K562 (cell line): ENCODE results near the gene AP3S1. TPM values are rescaled to one million over a fixed set of nuclear protein-coding genes. Genes with fewer than 3 reads are reported as not detected.
A peak's percentile ranks its signal among the peaks of the same experiment; 100 is the strongest.

Source experiments
- CBX5 ChIP-seq: IDR thresholded peaks from 2 replicates; pipeline ENCODE4 v1.6.1; 2014; ENCODE audit warnings: low read depth, borderline replicate concordance
- DMBX1 ChIP-seq: fragments of 250-450 bp; sonication (Bioruptor Pico); IDR thresholded peaks from 2 replicates; pipeline ENCODE4 v1.8.0; 2022; ENCODE audit warnings: inconsistent platforms, mild to moderate bottlenecking, moderate library complexity, borderline replicate concordance
- HOXB6 ChIP-seq: fragments of 250-450 bp; sonication (Bioruptor Pico); IDR thresholded peaks from 2 replicates; pipeline ENCODE4 v1.5.1; 2022; ENCODE audit warnings: mild to moderate bottlenecking, borderline replicate concordance
- KLF1 ChIP-seq: fragments of 450-650 bp; IDR thresholded peaks from 2 replicates; pipeline ENCODE4 v1.6.1; 2016; ENCODE audit warnings: missing genetic modification characterization, missing compliant biosample characterization
- POLR2AphosphoS2 ChIP-seq: IDR thresholded peaks from 2 replicates; pipeline ENCODE4 v1.6.1; 2012; ENCODE audit warnings: low read length, improper control_type of control experiment
- POLR2G ChIP-seq: fragments of 200-400 bp; formaldehyde crosslinking; IDR thresholded peaks from 2 replicates; pipeline ENCODE4 v1.6.1; 2017; ENCODE audit warnings: low read depth, mild to moderate bottlenecking, antibody characterized with exemption, low read length, moderate library complexity
- PPARD ChIP-seq: fragments of 250-450 bp; sonication (Bioruptor Pico); IDR thresholded peaks from 2 replicates; pipeline ENCODE4 v1.8.0; 2022; ENCODE audit warnings: inconsistent platforms, mild to moderate bottlenecking, moderate library complexity
- PRMT5 ChIP-seq: sonication (generic); formaldehyde crosslinking; IDR thresholded peaks from 2 replicates; pipeline ENCODE4 v1.5.0; 2020; ENCODE audit warnings: missing genetic modification reagents
- SNIP1 ChIP-seq: fragments of 450-650 bp; IDR thresholded peaks from 2 replicates; pipeline ENCODE4 v1.7.1; 2017; ENCODE audit warnings: low read depth, mild to moderate bottlenecking
- SRF ChIP-seq, 2 experiments: fragments of 250-450, 450-650 bp in 1 of 2; sonication (Bioruptor Pico) in 1 of 2; sonication (generic) in 1 of 2; formaldehyde crosslinking; IDR thresholded peaks; 2 replicates each; pipeline versions ENCODE4 v1.5.0 to v1.5.1; 2020 to 2022; ENCODE audit warnings: mild to moderate bottlenecking in 1 of 2, missing genetic modification reagents in 1 of 2
- TBL1XR1 ChIP-seq, 2 experiments: IDR thresholded peaks; 2 replicates each; pipeline ENCODE4 v1.6.1; 2012; ENCODE audit warnings: improper control_type of control experiment in 2 of 2, low read length in 2 of 2, mild to moderate bottlenecking in 1 of 2
- ZKSCAN3 ChIP-seq: fragments of 250-450 bp; sonication (Bioruptor Pico); IDR thresholded peaks from 2 replicates; pipeline ENCODE4 v1.4.0; 2020
- ZNF175 ChIP-seq: fragments of 200-800 bp; sonication (Bioruptor generic); IDR thresholded peaks from 2 replicates; pipeline ENCODE4 v1.6.1; 2016; ENCODE audit warnings: low read depth, mild to moderate bottlenecking, missing genetic modification characterization, missing compliant biosample characterization
- ZNF347 ChIP-seq: fragments of 450-650 bp; formaldehyde crosslinking; IDR thresholded peaks from 2 replicates; pipeline ENCODE4 v1.4.0; 2020; ENCODE audit warnings: low read depth, mild to moderate bottlenecking, moderate library complexity
- ZNF408 ChIP-seq: fragments of 250-450 bp; sonication (Bioruptor Pico); IDR thresholded peaks from 2 replicates; pipeline ENCODE4 v1.4.0; 2020; ENCODE audit warnings: low read depth, mild to moderate bottlenecking, moderate library complexity
- ZNF57 ChIP-seq: fragments of 450-650 bp; formaldehyde crosslinking; IDR thresholded peaks from 2 replicates; pipeline ENCODE4 v1.4.0; 2020; ENCODE audit warnings: mild to moderate bottlenecking, moderate library complexity
- polyA plus RNA-seq, 8 experiments: library from polyadenylated mRNA; depleted of rRNA in 4 of 8; stranded (reverse) in 5 of 8; unstranded in 3 of 8; fragments of >200 nt; fragmentation: Nextera tagmentation in 2 of 8; fragmentation: Illumina TruSeq in 1 of 8; extraction: Ambion mirVana in 2 of 8; extraction: Trizol in 1 of 8; gene quantifications; 2 replicates each; pipeline versions ENCODE4 v1.2.1 to v1.2.3, GENCODE V29; 2011 to 2014; ENCODE audit warnings: inconsistent platforms in 1 of 8, missing spikeins in 1 of 8
- total RNA-seq, 7 experiments: library from RNA; depleted of rRNA in 6 of 7; stranded (reverse); fragments of >200 nt in 6 of 7; fragmentation: Illumina TruSeq in 2 of 7; extraction: Trizol in 2 of 7; gene quantifications; 2 replicates each; pipeline versions ENCODE4 v1.2.1 to v1.2.3, GENCODE V29; 2011 to 2021; ENCODE audit warnings: low replicate concordance in 1 of 7
- TF ChIP-seq, protein P1 (sequence below): sonication (generic); formaldehyde crosslinking; IDR thresholded peaks from 2 replicates; pipeline ENCODE4 v1.8.0; 2022; ENCODE audit warnings: missing genetic modification reagents, mild to moderate bottlenecking, borderline replicate concordance
- TF ChIP-seq, protein P2 (sequence below): sonication (generic); formaldehyde crosslinking; IDR thresholded peaks from 2 replicates; pipeline ENCODE4 v1.8.0; 2023; ENCODE audit warnings: mild to moderate bottlenecking, missing genetic modification reagents
- TF ChIP-seq, protein P3 (sequence below): fragments of 450-650 bp; IDR thresholded peaks from 2 replicates; pipeline ENCODE4 v1.6.1; 2016; ENCODE audit warnings: borderline replicate concordance
- TF ChIP-seq, protein P4 (sequence below): sonication (generic); formaldehyde crosslinking; IDR thresholded peaks from 2 replicates; pipeline ENCODE4 v1.8.0; 2022; ENCODE audit warnings: missing genetic modification reagents, mild to moderate bottlenecking, moderate library complexity, borderline replicate concordance
- TF ChIP-seq, protein P5 (sequence below): sonication (generic); IDR thresholded peaks from 2 replicates; pipeline ENCODE4 v1.6.1; 2016

The AP3S1 gene
- total and polyA plus RNA-seq, 9 of the 15 experiments (the other 6 are each of a cell fraction or from before 2014, with no cell fraction given) = 46.1 to 106 (median 67.3) TPM

GRCh38 chr5:115841382-115842088, at the start of gene AP3S1, which contains the start of gene ATG12 (continued):
- no peak for TF ChIP-seq PRMT5 (CRISPR knock-in tag)
- no peak for TF ChIP-seq ZKSCAN3 (CRISPR knock-in tag)
- TF ChIP-seq, protein P1, sequence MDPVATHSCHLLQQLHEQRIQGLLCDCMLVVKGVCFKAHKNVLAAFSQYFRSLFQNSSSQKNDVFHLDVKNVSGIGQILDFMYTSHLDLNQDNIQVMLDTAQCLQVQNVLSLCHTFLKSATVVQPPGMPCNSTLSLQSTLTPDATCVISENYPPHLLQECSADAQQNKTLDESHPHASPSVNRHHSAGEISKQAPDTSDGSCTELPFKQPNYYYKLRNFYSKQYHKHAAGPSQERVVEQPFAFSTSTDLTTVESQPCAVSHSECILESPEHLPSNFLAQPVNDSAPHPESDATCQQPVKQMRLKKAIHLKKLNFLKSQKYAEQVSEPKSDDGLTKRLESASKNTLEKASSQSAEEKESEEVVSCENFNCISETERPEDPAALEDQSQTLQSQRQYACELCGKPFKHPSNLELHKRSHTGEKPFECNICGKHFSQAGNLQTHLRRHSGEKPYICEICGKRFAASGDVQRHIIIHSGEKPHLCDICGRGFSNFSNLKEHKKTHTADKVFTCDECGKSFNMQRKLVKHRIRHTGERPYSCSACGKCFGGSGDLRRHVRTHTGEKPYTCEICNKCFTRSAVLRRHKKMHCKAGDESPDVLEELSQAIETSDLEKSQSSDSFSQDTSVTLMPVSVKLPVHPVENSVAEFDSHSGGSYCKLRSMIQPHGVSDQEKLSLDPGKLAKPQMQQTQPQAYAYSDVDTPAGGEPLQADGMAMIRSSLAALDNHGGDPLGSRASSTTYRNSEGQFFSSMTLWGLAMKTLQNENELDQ (CRISPR knock-in tag) = no peak
- TF ChIP-seq TBL1XR1 (IDR thresholded peaks at IDR 0.05; ENCODE audit: low read length in 2 of 2) = no peak
- TF ChIP-seq, protein P2, sequence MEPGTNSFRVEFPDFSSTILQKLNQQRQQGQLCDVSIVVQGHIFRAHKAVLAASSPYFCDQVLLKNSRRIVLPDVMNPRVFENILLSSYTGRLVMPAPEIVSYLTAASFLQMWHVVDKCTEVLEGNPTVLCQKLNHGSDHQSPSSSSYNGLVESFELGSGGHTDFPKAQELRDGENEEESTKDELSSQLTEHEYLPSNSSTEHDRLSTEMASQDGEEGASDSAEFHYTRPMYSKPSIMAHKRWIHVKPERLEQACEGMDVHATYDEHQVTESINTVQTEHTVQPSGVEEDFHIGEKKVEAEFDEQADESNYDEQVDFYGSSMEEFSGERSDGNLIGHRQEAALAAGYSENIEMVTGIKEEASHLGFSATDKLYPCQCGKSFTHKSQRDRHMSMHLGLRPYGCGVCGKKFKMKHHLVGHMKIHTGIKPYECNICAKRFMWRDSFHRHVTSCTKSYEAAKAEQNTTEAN (CRISPR knock-in tag) = peak; percentile 80; the same call in 1 of the 2 replicates
- TF ChIP-seq ZNF347 (CRISPR knock-in tag) = no peak
- TF ChIP-seq ZNF57 (CRISPR knock-in tag) = no peak
- no peak for TF ChIP-seq HOXB6 (CRISPR knock-in tag)
- TF ChIP-seq PPARD = no peak
- TF ChIP-seq SNIP1 = no peak
- peak; percentile 37; the same call in 1 of the 2 replicates for TF ChIP-seq DMBX1 (CRISPR knock-in tag)
- TF ChIP-seq, protein P3, sequence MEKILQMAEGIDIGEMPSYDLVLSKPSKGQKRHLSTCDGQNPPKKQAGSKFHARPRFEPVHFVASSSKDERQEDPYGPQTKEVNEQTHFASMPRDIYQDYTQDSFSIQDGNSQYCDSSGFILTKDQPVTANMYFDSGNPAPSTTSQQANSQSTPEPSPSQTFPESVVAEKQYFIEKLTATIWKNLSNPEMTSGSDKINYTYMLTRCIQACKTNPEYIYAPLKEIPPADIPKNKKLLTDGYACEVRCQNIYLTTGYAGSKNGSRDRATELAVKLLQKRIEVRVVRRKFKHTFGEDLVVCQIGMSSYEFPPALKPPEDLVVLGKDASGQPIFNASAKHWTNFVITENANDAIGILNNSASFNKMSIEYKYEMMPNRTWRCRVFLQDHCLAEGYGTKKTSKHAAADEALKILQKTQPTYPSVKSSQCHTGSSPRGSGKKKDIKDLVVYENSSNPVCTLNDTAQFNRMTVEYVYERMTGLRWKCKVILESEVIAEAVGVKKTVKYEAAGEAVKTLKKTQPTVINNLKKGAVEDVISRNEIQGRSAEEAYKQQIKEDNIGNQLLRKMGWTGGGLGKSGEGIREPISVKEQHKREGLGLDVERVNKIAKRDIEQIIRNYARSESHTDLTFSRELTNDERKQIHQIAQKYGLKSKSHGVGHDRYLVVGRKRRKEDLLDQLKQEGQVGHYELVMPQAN = peak; percentile 81
- peak; percentile 85 for TF ChIP-seq POLR2G
- peak; percentile 77 for TF ChIP-seq KLF1 (tag)
- TF ChIP-seq, protein P4, sequence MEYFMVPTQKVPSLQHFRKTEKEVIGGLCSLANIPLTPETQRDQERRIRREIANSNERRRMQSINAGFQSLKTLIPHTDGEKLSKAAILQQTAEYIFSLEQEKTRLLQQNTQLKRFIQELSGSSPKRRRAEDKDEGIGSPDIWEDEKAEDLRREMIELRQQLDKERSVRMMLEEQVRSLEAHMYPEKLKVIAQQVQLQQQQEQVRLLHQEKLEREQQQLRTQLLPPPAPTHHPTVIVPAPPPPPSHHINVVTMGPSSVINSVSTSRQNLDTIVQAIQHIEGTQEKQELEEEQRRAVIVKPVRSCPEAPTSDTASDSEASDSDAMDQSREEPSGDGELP (CRISPR knock-in tag) = peak; percentile 31; the same call in 1 of the 2 replicates
- no peak for TF ChIP-seq ZNF175 (CRISPR knock-in tag)
- TF ChIP-seq SRF (CRISPR knock-in tag; IDR thresholded peaks at IDR 0.05) = no peak; a peak in 1 of 4 replicates
- TF ChIP-seq CBX5 = no peak
- TF ChIP-seq POLR2AphosphoS2 = no peak
- TF ChIP-seq ZNF408 (CRISPR knock-in tag) = no peak
- TF ChIP-seq, protein P5, sequence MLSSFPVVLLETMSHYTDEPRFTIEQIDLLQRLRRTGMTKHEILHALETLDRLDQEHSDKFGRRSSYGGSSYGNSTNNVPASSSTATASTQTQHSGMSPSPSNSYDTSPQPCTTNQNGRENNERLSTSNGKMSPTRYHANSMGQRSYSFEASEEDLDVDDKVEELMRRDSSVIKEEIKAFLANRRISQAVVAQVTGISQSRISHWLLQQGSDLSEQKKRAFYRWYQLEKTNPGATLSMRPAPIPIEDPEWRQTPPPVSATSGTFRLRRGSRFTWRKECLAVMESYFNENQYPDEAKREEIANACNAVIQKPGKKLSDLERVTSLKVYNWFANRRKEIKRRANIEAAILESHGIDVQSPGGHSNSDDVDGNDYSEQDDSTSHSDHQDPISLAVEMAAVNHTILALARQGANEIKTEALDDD = no peak
